Colonic mucosa (tissue), 4 donors: ENCODE results near the gene PPIH. TPM values are rescaled to one million over a fixed set of nuclear protein-coding genes. Genes with fewer than 3 reads are reported as not detected.

Source experiments
- DNase-seq: peaks from one replicate; pipeline ENCODE4 v3.0.0-alpha.2; 2020
- H3K27ac ChIP-seq: fragments of 200-600 bp; one replicate; pipeline ENCODE4 v1.8.0; 2021
- H3K27me3 ChIP-seq: fragments of 200-600 bp; one replicate; pipeline ENCODE4 v1.8.0; 2021
- H3K36me3 ChIP-seq: fragments of 200-600 bp; one replicate; pipeline ENCODE4 v1.8.0; 2021
- H3K4me1 ChIP-seq: fragments of 200-600 bp; one replicate; pipeline ENCODE4 v1.8.0; 2021; ENCODE audit warnings: mild to moderate bottlenecking
- H3K4me3 ChIP-seq: fragments of 200-600 bp; one replicate; pipeline ENCODE4 v1.8.0; 2021
- H3K9ac ChIP-seq, 2 donors: one replicate each; pipeline ENCODE4 v1.7.0; 2013; ENCODE audit warnings: control low read depth in 2 of 2, low read depth in 2 of 2, low read length in 2 of 2
- H3K9me3 ChIP-seq: fragments of 200-600 bp; one replicate; pipeline ENCODE4 v1.8.0; 2021
- CTCF ChIP-seq: fragments of 200-600 bp; IDR thresholded peaks from one replicate; pipeline ENCODE4 v1.8.0; 2022; ENCODE audit warnings: antibody characterized with exemption, mild to moderate bottlenecking
- intact Hi-C: fragments of 100-400 bp; cut with DNase I; formaldehyde crosslinking; loops from one replicate; pipeline ENCODE4 v1.14.1; 2022
- total RNA-seq, 2 donors: library from RNA; stranded (reverse); fragmentation: NEBNext Ultra II Directional in 1 of 2; extraction: Animal tissue kit (Norgen Biotek cat#: 25700) in 1 of 2; gene quantifications; one replicate each; pipeline ENCODE4 v1.2.1, GENCODE V29; 2021
- donor health status: healthy.
- donor health status: DM: no; HTN: no; CAD: no.
- donor health status: DM: no; HTN: no; CAD: no.

PPIH gene
- total RNA-seq, 2 donors from 2014 or later, result 35.0 to 70.8 TPM

- Histone ChIP-seq H3K9ac (peak overlapping the region; percentile 80 to 91), H3K4me1 (peaks cover 23% of the 10 kb centered on the region)
Measured at GRCh38 chr1:42682739-42683531, 24.7 kb downstream of the PPIH start.

GRCh38 chr1:42684139-42684538, 25.9 kb downstream of the PPIH start:
- DNase-seq, result peak; percentile 40
- no peaks in the 10 kb centered on the region for H3K36me3 ChIP-seq
- intact Hi-C loops, result no loop called here
- peaks cover 32% of the 10 kb centered on the region for H3K4me1 ChIP-seq
- no peaks in the 10 kb centered on the region for H3K9me3 ChIP-seq
- TF ChIP-seq CTCF, result no peak
- H3K4me3 ChIP-seq, result peak overlapping the region; percentile 89
- H3K27ac ChIP-seq, result no peak overlapping the region
- H3K9ac ChIP-seq, result no peak overlapping the region
- H3K27me3 ChIP-seq, result no peaks in the 10 kb centered on the region

More at GRCh38 chr1:42682739-42683531, 24.7 kb downstream of the PPIH start:
- H3K27ac ChIP-seq, result peak overlapping the region; percentile 90
- DNase-seq, result peak; percentile 80
- no peaks in the 10 kb centered on the region for H3K36me3 ChIP-seq
- no peak for TF ChIP-seq CTCF
- intact Hi-C loops, result no loop called here
- H3K27me3 ChIP-seq, result no peaks in the 10 kb centered on the region
- no peaks in the 10 kb centered on the region for H3K9me3 ChIP-seq
- peak overlapping the region; percentile 89 for H3K4me3 ChIP-seq

- peak overlapping the region in 1 of 2 donors; percentile 55 for H3K9ac ChIP-seq
- TF ChIP-seq CTCF, result no peak
- peaks cover 38% of the 10 kb centered on the region for H3K4me1 ChIP-seq
- H3K4me3 ChIP-seq, result no peak overlapping the region
- peak; percentile 33 for DNase-seq
- H3K36me3 ChIP-seq, result no peaks in the 10 kb centered on the region
- intact Hi-C loops, result no loop called here
- no peaks in the 10 kb centered on the region for H3K9me3 ChIP-seq
- H3K27me3 ChIP-seq, result no peaks in the 10 kb centered on the region
- no peak overlapping the region for H3K27ac ChIP-seq
Measured at GRCh38 chr1:42686418-42686817, 28.2 kb downstream of the PPIH start.

- Histone ChIP-seq H3K9ac (no peak overlapping the region), H3K4me3 (no peak overlapping the region), H3K27ac (no peak overlapping the region), H3K4me1 (peaks cover 30% of the 10 kb centered on the region), H3K27me3 (no peaks in the 10 kb centered on the region), H3K9me3 (no peaks in the 10 kb centered on the region), H3K36me3 (no peaks in the 10 kb centered on the region)
- no peak for DNase-seq
- intact Hi-C loops, result no loop called here
- TF ChIP-seq CTCF, result no peak
Measured at GRCh38 chr1:42689912-42690311, 31.7 kb downstream of the PPIH start.

GRCh38 chr1:42690477-42691156, 32.4 kb downstream of the PPIH start:
- TF ChIP-seq CTCF, result no peak
- intact Hi-C loops, result no loop called here
- Histone ChIP-seq H3K9ac (no peak overlapping the region), H3K27ac (peak overlapping the region; percentile 84), H3K4me1 (peaks cover 28% of the 10 kb centered on the region), H3K4me3 (no peak overlapping the region), H3K9me3 (no peaks in the 10 kb centered on the region), H3K27me3 (no peaks in the 10 kb centered on the region), H3K36me3 (no peaks in the 10 kb centered on the region)
- no peak for DNase-seq
